GM23338 (cell line): Measurements from ENCODE around the gene MAP2K1. TPM values are rescaled to one million over a fixed set of nuclear protein-coding genes. Genes with fewer than 3 reads are reported as not detected.

Source experiments
- ATAC-seq: fragments of 200-7000 bp; cut with Tn5 transposase; 3 replicates; pipeline ENCODE4 v1.9.1; 2020
- DNase-seq: peaks from one replicate; pipeline ENCODE4 v3.0.0-alpha.2; 2015; ENCODE audit warnings: low spot score
- H2AFZ ChIP-seq: fragments of 200-600 bp; sonication (generic); 2 replicates; pipeline ENCODE4 v1.8.0; 2016; ENCODE audit warnings: antibody characterized with exemption, mild to moderate bottlenecking, moderate library complexity
- H3F3A ChIP-seq: fragments of 200-600 bp; sonication (generic); replicated peaks from 2 replicates; pipeline ENCODE4 v1.8.0; 2017; ENCODE audit warnings: antibody characterized with exemption, mixed run types, low read depth
- H3K27ac ChIP-seq: fragments of 200-600 bp; sonication (generic); 2 replicates; pipeline ENCODE4 v1.6.1; 2016; ENCODE audit warnings: low read depth
- H3K27me3 ChIP-seq: fragments of 200-600 bp; sonication (generic); 2 replicates; pipeline ENCODE4 v1.8.0; 2016; ENCODE audit warnings: mild to moderate bottlenecking, mixed run types, moderate library complexity; ENCODE audit not compliant: insufficient read depth
- H3K36me3 ChIP-seq: fragments of 200-600 bp; sonication (generic); 2 replicates; pipeline ENCODE4 v1.8.0; 2016; ENCODE audit warnings: mild to moderate bottlenecking; ENCODE audit not compliant: insufficient read depth
- H3K4me1 ChIP-seq: fragments of 200-600 bp; sonication (generic); 2 replicates; pipeline ENCODE4 v1.8.0; 2016; ENCODE audit warnings: mild to moderate bottlenecking, moderate library complexity; ENCODE audit not compliant: insufficient read depth
- H3K4me2 ChIP-seq: fragments of 200-600 bp; sonication (generic); 2 replicates; pipeline ENCODE4 v1.7.1; 2017; ENCODE audit warnings: mixed run types
- H3K4me3 ChIP-seq: fragments of 200-600 bp; sonication (generic); 2 replicates; pipeline ENCODE4 v1.6.1; 2016; ENCODE audit warnings: mixed run types
- H3K79me2 ChIP-seq: fragments of 200-600 bp; sonication (generic); replicated peaks from 2 replicates; pipeline ENCODE4 v1.8.0; 2017; ENCODE audit warnings: mild to moderate bottlenecking; ENCODE audit not compliant: insufficient read depth
- H3K9me2 ChIP-seq: fragments of 200-600 bp; sonication (generic); 2 replicates; pipeline ENCODE4 v1.8.0; 2017; ENCODE audit not compliant: insufficient read depth
- H4K20me1 ChIP-seq: fragments of 200-600 bp; sonication (generic); replicated peaks from 2 replicates; pipeline ENCODE4 v1.8.0; 2017; ENCODE audit warnings: mild to moderate bottlenecking; ENCODE audit not compliant: insufficient read depth
- H3K27ac Mint-ChIP-seq: 2 replicates; pipeline ENCODE4 v1.8.0; 2020; ENCODE audit warnings: inconsistent platforms, mild to moderate bottlenecking, moderate library complexity, mixed read lengths
- H3K27me3 Mint-ChIP-seq: 3 replicates; pipeline ENCODE4 v1.8.0; 2022; ENCODE audit warnings: low read depth, mild to moderate bottlenecking, moderate library complexity, mixed read lengths, inconsistent platforms; ENCODE audit not compliant: insufficient read depth, poor library complexity
- H3K36me3 Mint-ChIP-seq: 3 replicates; pipeline ENCODE4 v1.8.0; 2021; ENCODE audit warnings: low read depth, mild to moderate bottlenecking, inconsistent platforms, moderate library complexity, mixed read lengths
- H3K4me1 Mint-ChIP-seq: 3 replicates; pipeline ENCODE4 v1.8.0; 2020; ENCODE audit warnings: mild to moderate bottlenecking, inconsistent platforms, mixed read lengths
- H3K4me3 Mint-ChIP-seq: 3 replicates; pipeline ENCODE4 v1.8.0; 2021; ENCODE audit warnings: moderate library complexity, mild to moderate bottlenecking, inconsistent platforms, mixed read lengths
- H3K9me3 Mint-ChIP-seq: 3 replicates; pipeline ENCODE4 v1.8.0; 2020; ENCODE audit warnings: moderate library complexity, mild to moderate bottlenecking, inconsistent platforms, mixed read lengths
- CREB1 ChIP-seq: fragments of 250-450 bp; sonication (Bioruptor Pico); IDR thresholded peaks from 2 replicates; pipeline ENCODE4 v1.5.0; 2020; ENCODE audit warnings: low read depth, mild to moderate bottlenecking, moderate library complexity
- NANOG ChIP-seq: IDR thresholded peaks from 2 replicates; pipeline ENCODE4 v1.6.1; 2016; ENCODE audit warnings: antibody characterized with exemption, borderline replicate concordance
- STAT1 ChIP-seq: IDR thresholded peaks from one replicate; pipeline ENCODE4 v1.6.1; 2016; ENCODE audit warnings: antibody characterized with exemption; ENCODE audit not compliant: unreplicated experiment
- ZNF114 ChIP-seq: fragments of 250-450 bp; sonication (Bioruptor Pico); IDR thresholded peaks from 2 replicates; pipeline ENCODE4 v1.5.0; 2020; ENCODE audit warnings: mild to moderate bottlenecking, moderate library complexity
- polyA plus RNA-seq: library from polyadenylated mRNA; unstranded; fragments of >200 nt; fragmentation: Nextera tagmentation; extraction: Ambion mirVana; gene quantifications from 2 replicates; pipeline ENCODE4 v1.2.1, GENCODE V29; 2016
- total RNA-seq: library from RNA; depleted of rRNA; stranded (reverse); fragments of >200 nt; shearing (Covaris generic); gene quantifications from 2 replicates; pipeline ENCODE4 v1.2.3, GENCODE V29; 2014
- TF ChIP-seq, protein P1 (sequence below), 2 experiments: fragments of 200-600 bp in 1 of 2; sonication (generic) in 1 of 2; conservative IDR thresholded peaks; 2 replicates each; pipeline versions ENCODE4 v1.5.1 to v1.6.1; 2016 to 2017; ENCODE audit warnings: antibody characterized with exemption in 2 of 2, low read depth in 2 of 2, mild to moderate bottlenecking in 2 of 2, moderate library complexity in 1 of 2
- TF ChIP-seq, protein P2 (sequence below): fragments of 250-450 bp; sonication (Bioruptor Pico); IDR thresholded peaks from 2 replicates; pipeline ENCODE4 v1.5.0; 2020; ENCODE audit warnings: mild to moderate bottlenecking, moderate library complexity
- TF ChIP-seq, protein P3 (sequence below): IDR thresholded peaks from one replicate; pipeline ENCODE4 v1.6.1; 2018; ENCODE audit warnings: antibody characterized with exemption; ENCODE audit not compliant: unreplicated experiment
- TF ChIP-seq, protein P4 (sequence below): IDR thresholded peaks from 2 replicates; pipeline ENCODE4 v1.6.1; 2016; ENCODE audit warnings: antibody characterized with exemption

MAP2K1 gene
- total and polyA plus RNA-seq, 2 experiments from 2014 or later: 42.0 to 68.5 TPM

DNA sequence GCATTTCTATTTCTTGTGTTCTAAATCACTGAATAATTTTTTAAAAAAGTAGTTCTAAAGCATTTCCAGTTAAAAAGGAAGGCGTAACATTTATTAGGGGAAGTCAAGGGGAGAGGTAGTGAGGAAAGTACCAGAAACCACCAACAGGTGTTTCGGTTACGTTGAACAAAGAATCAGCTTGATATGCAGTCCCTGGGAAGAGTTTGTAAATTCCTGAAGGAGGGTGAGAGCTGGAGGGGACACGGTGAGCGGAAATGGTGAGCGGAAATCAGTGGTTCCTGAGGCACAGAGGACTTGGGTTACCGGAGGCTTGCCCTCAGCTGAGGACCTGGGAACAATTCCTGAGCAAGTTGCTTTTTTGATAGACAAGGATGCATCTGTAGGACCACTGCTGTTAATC, 17.8 kb downstream of the MAP2K1 start:
- H3K4me1 Mint-ChIP-seq: peaks cover 84% of the 10 kb centered on the region
- no peaks in the 10 kb centered on the region; the same call in 2 of the 3 replicates for H3K36me3 Mint-ChIP-seq
- no peaks in the 10 kb centered on the region for H3K36me3 ChIP-seq
- no peaks in the 10 kb centered on the region; the same call in 1 of the 2 replicates for H3F3A ChIP-seq
- 0 out of 2 replicates have a peak, but pooled peaks cover 5% of the 10 kb centered on the region for H4K20me1 ChIP-seq
- H3K4me3 Mint-ChIP-seq: peak overlapping the region; percentile 27; the same call in 2 of the 3 replicates
- no peaks in the 10 kb centered on the region for H3K9me3 Mint-ChIP-seq
- no peak overlapping the region for H2AFZ ChIP-seq
- TF ChIP-seq STAT1: no peak
- TF ChIP-seq ZNF114: no peak
- peak; percentile 63 for TF ChIP-seq CREB1
- TF ChIP-seq, protein P1, sequence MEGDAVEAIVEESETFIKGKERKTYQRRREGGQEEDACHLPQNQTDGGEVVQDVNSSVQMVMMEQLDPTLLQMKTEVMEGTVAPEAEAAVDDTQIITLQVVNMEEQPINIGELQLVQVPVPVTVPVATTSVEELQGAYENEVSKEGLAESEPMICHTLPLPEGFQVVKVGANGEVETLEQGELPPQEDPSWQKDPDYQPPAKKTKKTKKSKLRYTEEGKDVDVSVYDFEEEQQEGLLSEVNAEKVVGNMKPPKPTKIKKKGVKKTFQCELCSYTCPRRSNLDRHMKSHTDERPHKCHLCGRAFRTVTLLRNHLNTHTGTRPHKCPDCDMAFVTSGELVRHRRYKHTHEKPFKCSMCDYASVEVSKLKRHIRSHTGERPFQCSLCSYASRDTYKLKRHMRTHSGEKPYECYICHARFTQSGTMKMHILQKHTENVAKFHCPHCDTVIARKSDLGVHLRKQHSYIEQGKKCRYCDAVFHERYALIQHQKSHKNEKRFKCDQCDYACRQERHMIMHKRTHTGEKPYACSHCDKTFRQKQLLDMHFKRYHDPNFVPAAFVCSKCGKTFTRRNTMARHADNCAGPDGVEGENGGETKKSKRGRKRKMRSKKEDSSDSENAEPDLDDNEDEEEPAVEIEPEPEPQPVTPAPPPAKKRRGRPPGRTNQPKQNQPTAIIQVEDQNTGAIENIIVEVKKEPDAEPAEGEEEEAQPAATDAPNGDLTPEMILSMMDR (conservative IDR thresholded peaks at IDR 0.05; ENCODE audit: low read depth in 2 of 2): peak in 1 of 2 experiments; percentile 43; a peak in 2 of 4 replicates
- TF ChIP-seq, protein P2, sequence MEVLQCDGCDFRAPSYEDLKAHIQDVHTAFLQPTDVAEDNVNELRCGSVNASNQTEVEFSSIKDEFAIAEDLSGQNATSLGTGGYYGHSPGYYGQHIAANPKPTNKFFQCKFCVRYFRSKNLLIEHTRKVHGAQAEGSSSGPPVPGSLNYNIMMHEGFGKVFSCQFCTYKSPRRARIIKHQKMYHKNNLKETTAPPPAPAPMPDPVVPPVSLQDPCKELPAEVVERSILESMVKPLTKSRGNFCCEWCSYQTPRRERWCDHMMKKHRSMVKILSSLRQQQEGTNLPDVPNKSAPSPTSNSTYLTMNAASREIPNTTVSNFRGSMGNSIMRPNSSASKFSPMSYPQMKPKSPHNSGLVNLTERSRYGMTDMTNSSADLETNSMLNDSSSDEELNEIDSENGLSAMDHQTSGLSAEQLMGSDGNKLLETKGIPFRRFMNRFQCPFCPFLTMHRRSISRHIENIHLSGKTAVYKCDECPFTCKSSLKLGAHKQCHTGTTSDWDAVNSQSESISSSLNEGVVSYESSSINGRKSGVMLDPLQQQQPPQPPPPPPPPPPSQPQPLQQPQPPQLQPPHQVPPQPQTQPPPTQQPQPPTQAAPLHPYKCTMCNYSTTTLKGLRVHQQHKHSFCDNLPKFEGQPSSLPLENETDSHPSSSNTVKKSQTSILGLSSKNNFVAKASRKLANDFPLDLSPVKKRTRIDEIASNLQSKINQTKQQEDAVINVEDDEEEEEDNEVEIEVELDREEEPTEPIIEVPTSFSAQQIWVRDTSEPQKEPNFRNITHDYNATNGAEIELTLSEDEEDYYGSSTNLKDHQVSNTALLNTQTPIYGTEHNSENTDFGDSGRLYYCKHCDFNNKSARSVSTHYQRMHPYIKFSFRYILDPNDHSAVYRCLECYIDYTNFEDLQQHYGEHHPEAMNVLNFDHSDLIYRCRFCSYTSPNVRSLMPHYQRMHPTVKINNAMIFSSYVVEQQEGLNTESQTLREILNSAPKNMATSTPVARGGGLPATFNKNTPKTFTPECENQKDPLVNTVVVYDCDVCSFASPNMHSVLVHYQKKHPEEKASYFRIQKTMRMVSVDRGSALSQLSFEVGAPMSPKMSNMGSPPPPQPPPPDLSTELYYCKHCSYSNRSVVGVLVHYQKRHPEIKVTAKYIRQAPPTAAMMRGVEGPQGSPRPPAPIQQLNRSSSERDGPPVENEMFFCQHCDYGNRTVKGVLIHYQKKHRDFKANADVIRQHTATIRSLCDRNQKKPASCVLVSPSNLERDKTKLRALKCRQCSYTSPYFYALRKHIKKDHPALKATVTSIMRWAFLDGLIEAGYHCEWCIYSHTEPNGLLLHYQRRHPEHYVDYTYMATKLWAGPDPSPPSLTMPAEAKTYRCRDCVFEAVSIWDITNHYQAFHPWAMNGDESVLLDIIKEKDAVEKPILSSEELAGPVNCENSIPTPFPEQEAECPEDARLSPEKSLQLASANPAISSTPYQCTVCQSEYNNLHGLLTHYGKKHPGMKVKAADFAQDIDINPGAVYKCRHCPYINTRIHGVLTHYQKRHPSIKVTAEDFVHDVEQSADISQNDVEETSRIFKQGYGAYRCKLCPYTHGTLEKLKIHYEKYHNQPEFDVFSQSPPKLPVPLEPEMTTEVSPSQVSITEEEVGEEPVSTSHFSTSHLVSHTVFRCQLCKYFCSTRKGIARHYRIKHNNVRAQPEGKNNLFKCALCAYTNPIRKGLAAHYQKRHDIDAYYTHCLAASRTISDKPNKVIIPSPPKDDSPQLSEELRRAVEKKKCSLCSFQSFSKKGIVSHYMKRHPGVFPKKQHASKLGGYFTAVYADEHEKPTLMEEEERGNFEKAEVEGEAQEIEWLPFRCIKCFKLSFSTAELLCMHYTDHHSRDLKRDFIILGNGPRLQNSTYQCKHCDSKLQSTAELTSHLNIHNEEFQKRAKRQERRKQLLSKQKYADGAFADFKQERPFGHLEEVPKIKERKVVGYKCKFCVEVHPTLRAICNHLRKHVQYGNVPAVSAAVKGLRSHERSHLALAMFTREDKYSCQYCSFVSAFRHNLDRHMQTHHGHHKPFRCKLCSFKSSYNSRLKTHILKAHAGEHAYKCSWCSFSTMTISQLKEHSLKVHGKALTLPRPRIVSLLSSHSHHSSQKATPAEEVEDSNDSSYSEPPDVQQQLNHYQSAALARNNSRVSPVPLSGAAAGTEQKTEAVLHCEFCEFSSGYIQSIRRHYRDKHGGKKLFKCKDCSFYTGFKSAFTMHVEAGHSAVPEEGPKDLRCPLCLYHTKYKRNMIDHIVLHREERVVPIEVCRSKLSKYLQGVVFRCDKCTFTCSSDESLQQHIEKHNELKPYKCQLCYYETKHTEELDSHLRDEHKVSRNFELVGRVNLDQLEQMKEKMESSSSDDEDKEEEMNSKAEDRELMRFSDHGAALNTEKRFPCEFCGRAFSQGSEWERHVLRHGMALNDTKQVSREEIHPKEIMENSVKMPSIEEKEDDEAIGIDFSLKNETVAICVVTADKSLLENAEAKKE: peak; percentile 81; the same call in 1 of the 2 replicates
- TF ChIP-seq, protein P3, sequence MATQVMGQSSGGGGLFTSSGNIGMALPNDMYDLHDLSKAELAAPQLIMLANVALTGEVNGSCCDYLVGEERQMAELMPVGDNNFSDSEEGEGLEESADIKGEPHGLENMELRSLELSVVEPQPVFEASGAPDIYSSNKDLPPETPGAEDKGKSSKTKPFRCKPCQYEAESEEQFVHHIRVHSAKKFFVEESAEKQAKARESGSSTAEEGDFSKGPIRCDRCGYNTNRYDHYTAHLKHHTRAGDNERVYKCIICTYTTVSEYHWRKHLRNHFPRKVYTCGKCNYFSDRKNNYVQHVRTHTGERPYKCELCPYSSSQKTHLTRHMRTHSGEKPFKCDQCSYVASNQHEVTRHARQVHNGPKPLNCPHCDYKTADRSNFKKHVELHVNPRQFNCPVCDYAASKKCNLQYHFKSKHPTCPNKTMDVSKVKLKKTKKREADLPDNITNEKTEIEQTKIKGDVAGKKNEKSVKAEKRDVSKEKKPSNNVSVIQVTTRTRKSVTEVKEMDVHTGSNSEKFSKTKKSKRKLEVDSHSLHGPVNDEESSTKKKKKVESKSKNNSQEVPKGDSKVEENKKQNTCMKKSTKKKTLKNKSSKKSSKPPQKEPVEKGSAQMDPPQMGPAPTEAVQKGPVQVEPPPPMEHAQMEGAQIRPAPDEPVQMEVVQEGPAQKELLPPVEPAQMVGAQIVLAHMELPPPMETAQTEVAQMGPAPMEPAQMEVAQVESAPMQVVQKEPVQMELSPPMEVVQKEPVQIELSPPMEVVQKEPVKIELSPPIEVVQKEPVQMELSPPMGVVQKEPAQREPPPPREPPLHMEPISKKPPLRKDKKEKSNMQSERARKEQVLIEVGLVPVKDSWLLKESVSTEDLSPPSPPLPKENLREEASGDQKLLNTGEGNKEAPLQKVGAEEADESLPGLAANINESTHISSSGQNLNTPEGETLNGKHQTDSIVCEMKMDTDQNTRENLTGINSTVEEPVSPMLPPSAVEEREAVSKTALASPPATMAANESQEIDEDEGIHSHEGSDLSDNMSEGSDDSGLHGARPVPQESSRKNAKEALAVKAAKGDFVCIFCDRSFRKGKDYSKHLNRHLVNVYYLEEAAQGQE: no peak
- peak; percentile 52; the same call in 1 of the 2 replicates for TF ChIP-seq NANOG
- TF ChIP-seq, protein P4, sequence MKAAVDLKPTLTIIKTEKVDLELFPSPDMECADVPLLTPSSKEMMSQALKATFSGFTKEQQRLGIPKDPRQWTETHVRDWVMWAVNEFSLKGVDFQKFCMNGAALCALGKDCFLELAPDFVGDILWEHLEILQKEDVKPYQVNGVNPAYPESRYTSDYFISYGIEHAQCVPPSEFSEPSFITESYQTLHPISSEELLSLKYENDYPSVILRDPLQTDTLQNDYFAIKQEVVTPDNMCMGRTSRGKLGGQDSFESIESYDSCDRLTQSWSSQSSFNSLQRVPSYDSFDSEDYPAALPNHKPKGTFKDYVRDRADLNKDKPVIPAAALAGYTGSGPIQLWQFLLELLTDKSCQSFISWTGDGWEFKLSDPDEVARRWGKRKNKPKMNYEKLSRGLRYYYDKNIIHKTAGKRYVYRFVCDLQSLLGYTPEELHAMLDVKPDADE: peak; percentile 73
- ATAC-seq: peak; percentile 92
- peak overlapping the region; percentile 37 for H3K4me2 ChIP-seq
- peak; percentile 95 for DNase-seq
- H3K4me1 ChIP-seq: peaks cover 49% of the 10 kb centered on the region
- H3K27ac ChIP-seq: peak overlapping the region; percentile 85
- H3K27me3 ChIP-seq: no peaks in the 10 kb centered on the region
- 0 out of 2 replicates have a peak overlapping the region, but pooled peaks have one; percentile 3 for H3K4me3 ChIP-seq
- H3K9me2 ChIP-seq: no peaks in the 10 kb centered on the region
- peaks cover 8% of the 10 kb centered on the region for H3K27me3 Mint-ChIP-seq
- H3K79me2 ChIP-seq: peaks cover 88% of the 10 kb centered on the region
- peak overlapping the region; percentile 94 for H3K27ac Mint-ChIP-seq
